KOPT-K1 (cell line): ENCODE results near the gene ZAP70.
A peak's percentile ranks its signal among the peaks of the same experiment; 100 is the strongest.

Experiments used
- H3K27ac ChIP-seq: fragments of 200-600 bp; sonication (generic); 2 replicates; pipeline ENCODE4 v1.5.1; 2016; ENCODE audit warnings: antibody characterized with exemption, mild to moderate bottlenecking, low read depth, low read length; ENCODE audit not compliant: poor library complexity, severe bottlenecking
- H3K36me3 ChIP-seq: fragments of 200-600 bp; sonication (generic); 2 replicates; pipeline ENCODE4 v1.5.1; 2017; ENCODE audit warnings: antibody characterized with exemption, mild to moderate bottlenecking, low read length, moderate library complexity; ENCODE audit not compliant: insufficient read depth
- H3K9me3 ChIP-seq: fragments of 200-600 bp; sonication (generic); 2 replicates; pipeline ENCODE4 v1.5.1; 2017; ENCODE audit warnings: antibody characterized with exemption, low read length, mild to moderate bottlenecking; ENCODE audit not compliant: insufficient read depth, poor library complexity, severe bottlenecking

The ZAP70 gene

GRCh38 chr2:97785818-97786217, 72.4 kb downstream of the ZAP70 start:
- Histone ChIP-seq H3K27ac (no peak overlapping the region), H3K36me3 (peaks cover 8% of the 10 kb centered on the region; the same call in 1 of the 2 replicates), H3K9me3 (no peaks in the 10 kb centered on the region)

DNA sequence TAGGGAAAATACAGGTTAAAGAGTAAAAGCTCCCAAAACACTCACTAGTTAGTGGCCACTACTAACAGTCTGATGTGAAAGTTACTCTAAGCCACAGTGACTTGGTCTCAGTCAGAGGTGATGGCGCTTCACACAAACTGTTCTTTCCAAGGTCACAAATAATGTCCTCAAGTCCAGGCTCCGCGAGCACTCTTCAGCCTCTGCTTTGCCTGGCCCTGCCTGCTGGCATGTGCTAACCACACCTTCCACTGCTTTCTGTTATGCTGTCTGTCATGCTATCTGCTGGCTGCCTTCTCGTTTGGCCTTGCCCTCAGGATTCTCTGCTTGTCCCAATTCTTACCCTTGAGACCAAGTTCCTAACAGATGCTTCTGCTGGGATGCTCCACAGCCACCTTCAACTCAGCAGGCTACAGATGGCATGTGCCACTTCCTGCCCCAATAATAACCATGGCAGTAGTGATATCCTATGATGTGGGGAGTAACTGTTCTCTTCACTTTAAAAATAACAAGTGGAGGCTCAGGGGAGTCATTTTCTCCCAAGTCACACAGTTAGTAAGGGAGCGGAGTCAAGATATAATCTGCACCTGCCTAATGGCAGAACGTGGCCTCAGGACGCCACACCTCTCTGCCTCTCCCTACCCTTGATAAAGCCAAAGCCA, 75.7 kb downstream of the ZAP70 start:
- Histone ChIP-seq H3K36me3 (peaks cover 35% of the 10 kb centered on the region), H3K27ac (peak overlapping the region; percentile 56), H3K9me3 (no peaks in the 10 kb centered on the region)
